Stimulated activated CD4-positive, alpha-beta T cell treated with anti-CD3 and anti-CD28 coated beads, TNF-alpha, amount 100 ng/mL, for 48 hours (primary cell): ENCODE data around the gene AGO3.
"Not testable (repeated sequence)": the region's sequence is repeated elsewhere in the genome, so short reads cannot be mapped to it uniquely, and the experiment has no call there.

Source experiments
- DNase-seq, 3 donors: peaks; one replicate each; pipeline ENCODE4 v3.0.0-alpha.2; 2020; ENCODE audit warnings: low read depth in 3 of 3

AGO3 gene

DNA sequence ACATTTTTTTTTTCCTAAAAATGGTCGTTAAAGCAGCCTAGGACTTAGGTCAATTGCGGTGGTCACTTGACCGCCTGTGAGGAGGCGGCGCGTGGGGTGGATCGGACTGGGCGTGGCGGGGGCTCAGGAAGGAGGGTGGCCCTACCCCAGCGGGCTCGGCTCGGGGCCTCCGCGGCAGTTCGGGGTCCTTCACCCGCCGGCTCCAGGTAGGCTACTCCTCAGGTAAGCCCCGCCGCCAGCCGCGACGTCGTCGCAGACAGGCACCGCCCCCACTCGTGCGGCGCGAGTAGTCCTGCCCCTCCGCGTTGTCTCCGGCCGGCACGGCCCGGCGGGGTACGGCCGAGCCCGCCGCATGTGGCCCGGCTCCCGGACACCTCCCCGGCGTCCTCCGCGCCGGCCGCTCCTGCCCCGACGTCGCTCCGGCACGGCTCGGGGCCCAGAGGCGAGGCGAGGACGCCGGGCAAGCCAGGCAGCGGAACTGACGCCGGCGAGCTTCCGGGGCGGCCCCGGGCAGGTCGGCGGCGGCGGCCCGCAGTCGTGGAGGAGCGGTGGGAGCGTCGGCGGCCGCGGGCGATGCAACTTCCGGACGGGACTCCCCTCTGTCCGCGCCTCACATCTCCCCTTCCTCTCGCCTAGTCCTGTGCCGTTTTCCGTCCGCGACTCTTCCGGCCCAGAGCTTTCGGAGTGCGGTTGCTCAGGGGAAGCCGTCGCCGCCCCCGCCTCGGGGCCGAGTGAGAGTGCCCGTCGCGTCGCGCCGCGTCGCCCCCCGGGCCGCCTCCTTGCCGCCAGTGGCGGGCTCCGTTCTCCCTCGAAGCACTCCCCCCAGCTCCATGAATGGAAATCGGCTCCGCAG is at the start of gene AGO3:
TSS of gene AGO3 (plus strand) at position 513 of the 853 bp plus-strand sequence. CDS start at position 835, 322 bp downstream.
- DNase-seq: peak; percentile 73 to 88 (median 87)

DNA sequence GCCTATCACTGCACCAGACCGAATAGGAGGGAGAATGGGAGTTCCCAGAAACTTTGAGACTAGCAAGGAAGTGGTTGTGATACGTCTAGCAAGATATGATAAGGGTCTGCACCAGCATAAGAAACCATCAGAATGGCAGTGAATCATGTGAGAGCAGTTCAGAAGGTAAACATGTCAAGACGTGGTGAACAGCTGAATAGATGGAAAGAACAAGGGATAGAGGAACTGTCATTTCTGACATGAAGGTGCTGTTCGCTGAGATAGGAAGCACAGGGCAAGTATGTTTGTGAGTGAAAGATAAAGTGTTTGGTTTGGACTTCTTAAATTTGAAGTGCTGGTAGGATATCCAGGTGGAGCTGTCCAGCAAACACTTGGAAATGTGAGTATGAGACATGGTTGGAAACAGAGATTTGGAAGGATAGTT is 49.0 kb upstream of the AGO3 start:
- no peak for DNase-seq

DNA sequence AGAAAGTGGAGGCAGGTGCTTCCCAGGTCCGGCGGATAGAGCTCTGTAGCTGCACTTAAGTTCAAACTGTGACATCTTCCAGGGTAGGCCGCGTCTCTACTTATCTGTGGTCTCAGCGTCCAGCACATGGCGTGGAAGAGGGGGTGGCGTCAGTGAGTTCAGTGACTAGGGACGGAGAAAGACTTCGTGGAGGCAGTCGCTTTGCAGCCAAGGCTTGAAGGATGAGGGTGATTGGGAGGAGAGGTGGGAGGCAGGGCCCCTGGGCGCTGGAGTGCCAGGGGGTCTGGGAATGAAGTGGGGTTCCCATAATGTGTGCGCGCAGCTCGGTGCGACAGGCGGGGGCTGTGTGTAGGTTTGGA is 48.3 kb upstream of the AGO3 start:
- DNase-seq: no peak

DNA sequence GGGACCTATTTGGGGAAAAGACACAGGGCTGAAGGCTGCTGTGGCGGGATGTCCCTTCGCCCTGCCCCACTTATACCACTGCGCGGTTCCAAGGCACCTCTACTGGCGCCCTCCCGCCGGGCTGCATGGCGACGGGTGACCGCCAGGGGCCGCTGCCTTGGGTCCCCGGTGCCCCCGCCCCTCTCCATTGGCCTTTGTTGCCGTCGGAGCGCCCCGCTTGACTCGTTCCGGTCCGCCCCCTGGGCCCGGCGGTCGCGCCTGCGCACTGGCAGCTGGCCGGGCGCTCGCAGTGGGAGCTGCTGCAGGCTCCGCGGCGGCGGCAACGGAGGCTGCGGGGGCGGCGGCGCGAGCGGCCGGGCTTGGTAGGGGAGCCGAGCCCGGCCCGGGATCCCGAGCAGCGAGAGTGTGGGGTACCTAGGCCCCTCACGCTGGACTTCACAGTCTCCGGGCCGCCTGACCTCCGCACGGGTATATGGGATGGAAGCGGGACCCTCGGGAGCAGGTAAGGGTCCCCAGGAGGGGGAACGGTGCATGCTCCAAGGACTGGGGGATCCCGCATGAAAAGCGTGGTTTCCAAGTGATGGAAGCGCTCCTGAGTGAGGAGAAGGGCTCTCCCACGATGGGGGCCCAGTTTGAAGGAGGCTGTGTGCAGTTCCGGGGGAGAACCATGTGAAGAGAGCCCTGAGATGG is 47.8 kb upstream of the AGO3 start, which contains the start of gene AGO1:
TSS of gene AGO1 (plus strand) at position 265 of the 690 bp plus-strand sequence. CDS start at position 478, 213 bp downstream.
- DNase-seq: peak; percentile 90 to 96 (median 95)

DNA sequence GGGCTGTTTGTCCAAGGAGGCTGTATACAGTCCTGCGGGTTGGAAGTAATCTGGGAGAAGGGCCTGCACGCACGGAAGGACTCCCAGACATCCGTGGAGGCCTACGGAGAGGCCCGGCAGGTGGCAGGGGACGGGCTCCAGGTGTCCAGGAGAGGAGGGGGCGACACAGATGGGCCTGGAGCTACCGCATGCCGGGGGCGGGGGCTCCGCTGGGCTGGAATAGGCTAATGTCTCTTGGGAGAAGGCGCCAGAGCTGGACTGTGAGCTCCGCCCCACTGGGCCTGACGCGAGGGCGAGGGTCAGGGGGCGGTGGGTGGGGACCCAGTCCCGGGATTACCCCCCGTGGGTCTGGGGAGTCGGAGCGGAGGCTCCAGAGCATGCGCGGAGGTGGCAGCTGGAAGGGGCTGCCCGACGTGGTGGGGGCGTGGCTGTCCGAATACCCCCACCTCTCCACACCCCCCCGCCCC is 47.2 kb upstream of the AGO3 start:
- DNase-seq: peak in 2 of 3 donors; percentile 20 to 25

DNA sequence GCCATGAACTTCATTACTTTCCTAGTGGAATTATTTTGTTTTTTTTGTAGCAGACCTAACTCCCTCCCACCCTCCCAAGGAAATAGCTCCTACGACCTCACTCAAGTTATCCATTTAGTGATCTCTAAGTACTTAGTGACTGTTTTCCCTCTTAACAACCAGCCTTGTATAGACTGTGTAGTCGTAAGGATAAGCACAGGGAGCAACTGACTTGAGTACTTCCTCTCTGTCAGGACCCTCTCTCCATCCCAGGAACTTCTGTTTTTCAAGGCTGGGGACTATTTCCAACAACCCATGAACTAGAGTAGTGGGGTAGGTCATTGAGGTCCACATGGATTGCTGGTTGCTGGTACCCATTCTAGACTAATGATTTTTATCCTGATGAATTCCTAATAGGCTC is 46.0 kb upstream of the AGO3 start:
- DNase-seq: no peak

DNA sequence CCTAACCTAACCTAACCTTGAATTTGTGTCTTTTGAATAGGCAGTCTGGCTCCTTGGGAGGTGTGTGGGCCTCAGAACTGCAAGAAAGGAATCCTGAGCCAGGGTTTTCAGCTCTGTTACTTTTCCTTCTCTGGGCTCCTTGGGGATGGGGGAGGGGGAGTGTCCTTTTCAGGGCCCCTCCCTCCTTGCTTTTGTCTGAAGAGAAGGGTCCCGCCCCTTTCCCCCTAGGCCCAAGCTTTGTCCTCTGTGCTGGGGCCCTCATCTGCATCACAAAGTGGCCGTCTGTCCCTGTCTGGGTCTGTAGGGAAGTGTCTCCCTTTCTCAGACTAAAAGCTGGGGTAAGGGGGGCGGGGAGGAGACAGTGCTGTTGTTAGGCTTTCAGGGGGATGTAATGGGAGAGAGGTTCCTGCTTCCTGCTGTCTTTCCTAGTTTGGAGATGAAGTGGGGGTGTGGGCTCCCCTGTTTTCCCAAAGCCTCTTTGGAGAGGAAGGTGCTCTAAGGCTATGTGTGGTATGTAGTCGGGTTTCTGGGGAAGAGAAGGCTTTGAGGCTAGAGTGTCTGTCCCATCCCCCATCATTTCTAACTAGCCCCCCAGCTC is 44.8 kb upstream of the AGO3 start:
- no peak for DNase-seq

DNA sequence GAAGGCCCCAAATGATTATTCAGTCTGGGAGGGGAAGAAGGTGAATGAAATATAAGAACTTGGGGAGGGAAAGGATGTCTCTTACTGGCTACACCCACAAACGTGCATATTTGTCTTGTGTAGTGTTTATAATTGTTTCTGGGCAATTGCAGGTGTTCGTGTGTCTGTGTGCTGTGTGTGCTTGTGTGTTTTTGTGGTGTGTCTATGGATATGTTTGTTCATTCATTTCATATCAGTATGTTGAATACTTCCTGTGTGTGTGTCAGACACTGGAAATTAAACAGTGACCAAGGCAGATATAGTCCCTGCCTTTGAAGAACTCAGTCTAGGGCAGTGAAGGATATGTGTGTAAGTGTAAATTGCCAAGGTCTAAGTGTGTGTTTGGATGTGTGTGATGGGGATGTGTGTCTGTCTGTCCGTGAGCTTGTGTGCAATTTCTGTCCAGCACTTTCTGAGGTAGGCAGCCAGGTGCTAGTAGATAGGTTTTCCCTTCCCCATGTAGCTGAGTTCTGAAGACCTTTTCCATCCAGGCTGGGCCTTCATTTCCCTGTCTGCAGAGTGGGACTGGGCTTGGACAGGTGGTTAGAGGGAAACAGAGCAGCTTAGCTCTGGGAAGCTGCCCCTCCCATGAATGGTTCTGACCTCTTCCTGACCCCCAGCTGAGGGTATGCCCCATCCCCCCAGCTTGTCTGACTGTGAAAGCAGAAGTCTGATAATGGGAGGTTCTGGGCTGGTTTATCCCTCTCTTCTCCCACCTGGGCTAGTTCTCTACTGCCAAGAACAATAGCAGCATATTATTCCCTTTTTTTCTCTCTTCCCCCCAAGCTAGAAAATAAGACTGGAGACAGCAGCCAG is 44.1 kb upstream of the AGO3 start:
- no peak for DNase-seq

DNA sequence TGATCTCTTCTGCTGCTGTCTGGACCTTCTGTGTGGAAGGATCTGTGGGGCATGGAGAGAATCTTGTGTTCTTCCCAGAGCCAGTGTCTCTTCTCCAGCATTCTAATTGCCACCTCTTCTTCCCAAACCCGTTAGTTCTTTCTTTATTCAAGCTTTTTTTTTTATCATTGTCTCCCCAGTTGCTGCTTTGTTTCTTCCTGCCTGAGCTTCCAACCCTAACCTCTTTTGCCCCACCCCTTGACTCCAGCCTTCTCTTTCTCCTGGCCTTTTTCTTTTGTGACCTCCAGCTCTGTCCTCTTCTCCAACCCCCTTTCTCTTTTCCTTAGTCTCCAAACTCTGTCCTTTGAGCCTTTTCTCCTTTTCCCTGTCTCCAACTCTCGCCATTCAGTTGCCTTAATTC is 43.4 kb upstream of the AGO3 start:
- no peak for DNase-seq

DNA sequence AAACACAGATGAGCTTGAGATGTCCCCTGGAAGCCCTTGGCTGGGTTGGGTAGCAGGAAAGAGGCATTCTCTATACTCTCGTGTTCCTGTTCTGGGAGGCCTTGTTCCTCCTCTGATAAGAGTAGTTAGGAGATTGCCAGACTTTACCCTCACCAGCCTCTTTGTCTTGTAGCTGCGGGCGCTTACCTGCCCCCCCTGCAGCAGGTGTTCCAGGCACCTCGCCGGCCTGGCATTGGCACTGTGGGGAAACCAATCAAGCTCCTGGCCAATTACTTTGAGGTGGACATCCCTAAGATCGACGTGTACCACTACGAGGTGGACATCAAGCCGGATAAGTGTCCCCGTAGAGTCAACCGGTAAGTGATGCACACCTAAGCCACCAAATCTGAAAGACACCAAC is 42.6 kb upstream of the AGO3 start:
- DNase-seq: no peak

DNA sequence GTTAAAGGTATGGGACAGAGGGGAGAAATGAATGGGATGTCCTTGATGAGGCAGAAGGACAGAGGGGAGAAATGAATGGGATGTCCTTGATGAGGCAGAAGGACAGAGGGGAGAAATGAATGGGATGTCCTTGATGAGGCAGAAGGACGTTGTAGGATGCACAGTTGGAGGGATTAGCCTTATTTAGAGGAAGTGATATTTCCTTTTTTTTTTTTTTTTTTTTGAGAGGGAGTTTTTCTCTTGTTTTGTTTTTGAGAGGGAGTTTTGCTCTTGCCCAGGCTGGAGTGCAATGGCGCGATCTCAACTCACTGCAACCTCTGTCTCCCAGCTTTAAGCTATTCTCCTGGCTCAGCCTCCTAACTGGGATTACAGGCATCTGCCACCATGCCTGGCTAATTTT is 41.9 kb upstream of the AGO3 start:
- DNase-seq: not testable (repeated sequence)

DNA sequence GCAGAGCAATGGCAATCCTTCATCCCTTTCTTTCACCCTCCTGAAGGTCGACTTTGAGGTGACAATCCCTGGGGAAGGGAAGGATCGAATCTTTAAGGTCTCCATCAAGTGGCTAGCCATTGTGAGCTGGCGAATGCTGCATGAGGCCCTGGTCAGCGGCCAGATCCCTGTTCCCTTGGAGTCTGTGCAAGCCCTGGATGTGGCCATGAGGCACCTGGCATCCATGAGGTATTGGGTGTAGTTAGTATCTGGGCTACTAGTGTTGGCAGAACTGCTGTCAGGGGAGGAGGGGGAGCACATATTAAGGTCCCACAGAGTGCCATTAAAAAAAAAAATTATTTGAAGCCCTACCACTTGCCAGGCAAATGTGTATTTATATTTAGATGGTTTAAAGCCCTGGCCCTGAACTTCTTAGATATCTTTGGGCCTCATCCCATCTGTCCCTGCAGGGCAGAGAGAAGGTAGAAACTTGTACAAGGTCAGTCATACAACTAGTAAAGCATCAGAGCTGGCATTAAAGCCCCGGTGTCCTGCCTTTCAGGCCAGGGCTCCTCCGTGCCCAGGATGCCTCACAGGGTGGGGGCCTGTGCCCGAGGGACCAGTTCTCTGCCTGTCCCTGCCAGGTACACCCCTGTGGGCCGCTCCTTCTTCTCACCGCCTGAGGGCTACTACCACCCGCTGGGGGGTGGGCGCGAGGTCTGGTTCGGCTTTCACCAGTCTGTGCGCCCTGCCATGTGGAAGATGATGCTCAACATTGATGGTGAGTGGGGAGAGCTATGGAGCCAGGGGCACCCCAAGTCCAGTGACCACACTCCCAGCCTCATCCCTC is 37.6 kb upstream of the AGO3 start:
- DNase-seq: no peak

DNA sequence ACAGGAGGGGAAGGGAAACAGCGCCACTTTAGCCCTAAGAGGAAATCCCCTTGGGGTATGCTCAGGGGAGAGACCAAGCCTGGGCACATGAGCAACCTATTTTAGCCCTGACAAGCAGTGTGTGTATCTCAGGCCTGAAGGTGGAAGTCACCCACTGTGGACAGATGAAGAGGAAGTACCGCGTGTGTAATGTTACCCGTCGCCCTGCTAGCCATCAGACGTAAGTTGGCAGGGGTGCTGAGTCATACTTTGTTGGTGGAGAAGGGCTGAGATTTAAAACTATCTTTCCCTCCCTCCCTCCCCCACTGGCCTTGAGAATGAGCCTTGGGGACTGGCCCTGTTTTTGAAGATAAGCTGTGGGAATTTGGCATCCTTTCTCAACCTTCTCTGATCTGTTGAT is 36.7 kb upstream of the AGO3 start:
- no peak for DNase-seq

DNA sequence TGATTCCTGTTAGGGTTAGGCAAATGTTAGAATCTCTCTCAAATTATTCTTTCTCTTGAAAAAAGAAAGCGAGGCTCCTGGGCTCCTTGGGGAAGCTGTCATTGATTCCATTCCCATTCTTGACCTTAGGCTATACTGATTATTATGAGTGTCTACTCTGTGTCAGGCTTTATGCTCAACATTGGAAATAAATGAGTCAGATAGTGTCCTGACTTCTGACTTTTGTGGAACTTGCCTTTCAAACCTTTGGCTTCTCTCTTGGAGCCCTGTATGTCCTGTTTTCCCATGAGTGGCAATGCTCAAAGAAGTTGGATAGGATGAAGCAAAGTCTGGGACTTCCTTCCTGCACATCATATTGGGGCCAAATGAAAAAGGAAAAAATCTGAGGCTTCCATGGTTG is 36.2 kb upstream of the AGO3 start:
- DNase-seq: no peak

DNA sequence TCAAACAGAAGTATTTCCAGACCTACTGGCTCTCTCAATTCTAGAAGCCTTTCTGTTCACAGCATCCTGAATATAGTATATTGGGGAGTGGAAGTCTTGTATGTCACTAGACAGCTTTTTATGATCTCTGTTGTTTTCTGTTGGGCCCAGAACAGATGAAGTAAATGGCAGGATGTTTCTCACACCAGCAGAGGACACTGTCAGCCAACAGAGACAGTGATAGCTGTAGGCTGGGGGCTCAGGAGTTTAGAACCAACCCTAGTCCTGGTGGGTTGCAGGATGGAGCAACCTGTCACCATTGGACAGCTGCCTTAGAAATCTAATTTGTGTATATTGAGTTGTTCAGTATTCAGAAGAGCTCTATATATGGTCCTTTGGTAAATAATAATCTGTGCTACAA is 31.0 kb upstream of the AGO3 start:
- no peak for DNase-seq

DNA sequence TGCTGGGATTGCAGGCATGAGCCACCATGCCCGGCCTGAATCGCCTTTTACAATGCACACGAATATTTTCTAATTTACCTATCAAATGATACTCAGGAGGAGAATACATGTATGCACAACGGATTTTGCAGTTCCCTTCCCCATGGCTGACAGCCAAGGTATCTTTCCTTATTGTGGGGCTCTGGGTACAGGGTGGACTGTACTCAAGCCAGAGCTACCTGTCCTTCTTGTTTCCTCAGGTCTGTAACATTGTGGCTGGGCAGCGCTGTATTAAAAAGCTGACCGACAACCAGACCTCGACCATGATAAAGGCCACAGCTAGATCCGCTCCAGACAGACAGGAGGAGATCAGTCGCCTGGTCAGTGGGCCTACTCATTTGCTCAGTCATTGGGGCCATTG is 29.7 kb upstream of the AGO3 start:
- no peak for DNase-seq

DNA sequence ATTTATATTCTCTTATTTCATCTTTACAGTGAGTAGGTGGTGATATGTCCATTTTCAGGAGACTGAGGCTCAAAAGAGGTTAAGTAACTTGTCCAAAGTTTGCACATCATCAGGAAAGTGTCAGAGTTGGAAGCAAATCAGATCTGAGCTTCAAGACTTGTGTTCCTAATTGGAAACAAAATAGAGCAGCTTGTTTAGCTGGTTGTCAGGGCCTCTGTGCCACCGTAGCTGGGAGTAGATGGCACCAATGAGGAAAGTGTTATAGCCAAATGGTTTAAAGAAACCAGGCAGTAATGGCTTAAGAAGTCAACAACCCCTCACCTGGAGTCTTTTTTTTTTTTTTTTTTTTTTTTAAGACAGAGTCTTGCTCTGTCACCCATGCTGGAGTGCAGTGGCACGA is 28.2 kb upstream of the AGO3 start:
- DNase-seq: no peak

DNA sequence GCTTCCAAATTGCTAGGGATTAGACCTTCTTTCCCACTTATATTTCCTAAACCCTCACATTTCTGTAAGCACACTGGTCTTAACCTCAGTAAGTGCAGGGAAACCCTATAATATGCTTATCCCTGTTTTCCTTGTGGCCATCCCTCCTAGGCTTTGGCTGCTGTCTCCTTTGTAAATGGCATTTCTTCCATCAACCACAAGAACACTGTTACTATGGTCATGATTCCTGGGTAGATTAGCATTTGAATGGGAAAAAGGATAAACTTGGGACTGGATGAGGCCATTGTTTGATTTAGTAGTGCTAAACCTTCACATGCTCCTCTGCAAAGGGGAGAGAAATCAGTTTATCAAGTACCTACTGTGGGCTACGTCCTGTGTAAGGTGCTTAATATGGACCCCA is 16.2 kb upstream of the AGO3 start:
- DNase-seq: no peak

DNA sequence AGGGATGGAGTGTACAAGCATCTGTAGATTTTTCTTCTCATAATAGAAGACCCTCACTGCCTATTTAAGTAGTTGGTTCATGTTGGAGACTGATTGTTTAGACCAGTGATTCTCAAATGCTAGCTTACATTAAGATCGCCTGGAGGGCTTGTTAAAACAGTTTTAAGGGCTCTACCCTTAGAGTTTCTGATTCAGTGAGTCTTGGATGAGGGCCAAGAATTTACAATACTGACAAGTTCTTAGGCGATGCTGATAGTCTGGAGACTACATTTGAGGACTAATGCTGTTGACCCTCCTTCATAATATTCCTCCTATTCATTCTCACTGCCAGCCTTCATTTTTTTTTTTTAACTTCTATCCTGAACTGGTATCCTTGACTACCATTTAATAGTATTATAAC is 15.2 kb upstream of the AGO3 start:
- DNase-seq: no peak

DNA sequence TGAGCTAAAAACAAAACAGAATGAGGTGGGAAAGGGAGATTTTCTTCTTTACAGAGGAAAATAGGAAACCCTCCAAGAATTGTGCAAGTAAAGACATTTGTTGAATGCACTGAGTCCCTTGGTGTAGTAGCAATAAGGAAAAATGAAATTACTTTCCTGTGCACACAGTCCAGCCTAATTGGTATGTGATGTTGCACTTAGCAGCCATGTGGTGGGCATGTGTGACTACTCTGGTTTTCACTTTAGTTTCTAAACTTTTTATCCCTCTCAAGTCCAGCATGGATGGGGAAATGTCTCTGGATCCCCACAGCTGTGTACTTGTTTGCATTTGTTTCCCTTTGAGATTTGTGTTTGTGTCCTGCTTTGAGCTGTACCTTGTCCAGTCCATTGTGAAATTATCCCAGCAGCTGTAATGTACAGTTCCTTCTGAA is 7.1 kb upstream of the AGO3 start:
- no peak for DNase-seq

DNA sequence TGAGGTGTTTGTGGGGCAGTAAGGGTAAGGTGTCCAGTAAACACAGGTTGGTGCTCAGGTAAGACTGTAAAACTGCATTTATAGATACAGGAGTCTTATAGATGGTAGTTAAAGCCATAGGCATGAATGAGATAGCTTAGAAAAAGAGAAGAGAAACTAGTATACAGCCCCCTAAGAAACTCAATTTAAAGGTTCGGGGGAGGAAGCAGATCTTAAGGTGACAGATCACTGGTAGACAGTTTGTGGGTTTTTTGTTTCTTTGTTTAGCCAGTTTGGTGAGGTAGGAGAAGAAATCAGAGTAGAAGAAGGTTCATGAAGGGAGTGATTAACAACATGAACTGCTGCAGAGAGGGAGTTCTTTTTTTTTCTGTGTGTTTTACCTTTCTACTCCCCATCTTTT is 6.1 kb upstream of the AGO3 start:
- DNase-seq: no peak
